WTC11 (cell line): ENCODE measurements around the gene ZNF484.

Source experiments
- CBFB ChIP-seq: sonication (generic); formaldehyde crosslinking; IDR thresholded peaks from 2 replicates; pipeline ENCODE4 v1.8.1; 2022; ENCODE audit warnings: mild to moderate bottlenecking, low read depth, missing genetic modification reagents
- CREB1 ChIP-seq: sonication (generic); formaldehyde crosslinking; IDR thresholded peaks from 2 replicates; pipeline ENCODE4 v1.8.0; 2023; ENCODE audit warnings: mild to moderate bottlenecking, missing genetic modification reagents
- CTCF ChIP-seq: fragments of 200-600 bp; IDR thresholded peaks from 2 replicates; pipeline ENCODE4 v1.8.0; 2022; ENCODE audit warnings: antibody characterized with exemption
- MAX ChIP-seq: sonication (generic); formaldehyde crosslinking; IDR thresholded peaks from 2 replicates; pipeline ENCODE4 v1.8.0; 2022; ENCODE audit warnings: mild to moderate bottlenecking, missing genetic modification reagents
- TF ChIP-seq, protein P1 (sequence below): sonication (generic); formaldehyde crosslinking; IDR thresholded peaks from 2 replicates; pipeline ENCODE4 v1.8.1; 2022; ENCODE audit warnings: low read depth, missing genetic modification reagents, borderline replicate concordance

- TF ChIP-seq CTCF (no peak), CREB1 (CRISPR knock-in tag) (no peak), CBFB (CRISPR knock-in tag) (no peak), MAX (no peak)
- TF ChIP-seq, protein P1, sequence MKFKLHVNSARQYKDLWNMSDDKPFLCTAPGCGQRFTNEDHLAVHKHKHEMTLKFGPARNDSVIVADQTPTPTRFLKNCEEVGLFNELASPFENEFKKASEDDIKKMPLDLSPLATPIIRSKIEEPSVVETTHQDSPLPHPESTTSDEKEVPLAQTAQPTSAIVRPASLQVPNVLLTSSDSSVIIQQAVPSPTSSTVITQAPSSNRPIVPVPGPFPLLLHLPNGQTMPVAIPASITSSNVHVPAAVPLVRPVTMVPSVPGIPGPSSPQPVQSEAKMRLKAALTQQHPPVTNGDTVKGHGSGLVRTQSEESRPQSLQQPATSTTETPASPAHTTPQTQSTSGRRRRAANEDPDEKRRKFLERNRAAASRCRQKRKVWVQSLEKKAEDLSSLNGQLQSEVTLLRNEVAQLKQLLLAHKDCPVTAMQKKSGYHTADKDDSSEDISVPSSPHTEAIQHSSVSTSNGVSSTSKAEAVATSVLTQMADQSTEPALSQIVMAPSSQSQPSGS (CRISPR knock-in tag): no peak
Observed at GRCh38 chr9:92864152-92864551, 13.7 kb downstream of the ZNF484 start.
